Measurements from ENCODE around the gene PRDM2.
"Not testable (repeated sequence)": the region's sequence is repeated elsewhere in the genome, so short reads cannot be mapped to it uniquely, and the experiment has no call there.

Gene PRDM2

GRCh38 chr1:13677896-13678295, 22.1 kb upstream of the PRDM2 start (continued):
- no peak for TF ChIP-seq ZNF280D (tag by site-specific recombination; IDR thresholded peaks at IDR 0.05)

GRCh38 chr1:13679651-13680050, 20.3 kb upstream of the PRDM2 start:
- no peaks in the 10 kb centered on the region for H3K36me3 ChIP-seq (ENCODE audit: control insufficient read depth in 2 of 2, insufficient read depth in 1 of 2, low read length in 2 of 2)
- H3K27ac ChIP-seq (ENCODE audit: extremely low read depth, low read depth, low read length): no peak overlapping the region
- H3K4me3 ChIP-seq (ENCODE audit: low read depth, low read length): no peak overlapping the region
- ChIA-PET POLR2A (no interaction called here), CTCF (interaction anchor here (0.5 to 2.1 kb wide), 3 partner anchors 9 to 59 kb away, joined by 3 to 6 read pairs (median 4); no protein-coding TSS in a partner anchor)
- H3K4me1 ChIP-seq (ENCODE audit: control insufficient read depth, insufficient read depth, low read length): no peaks in the 10 kb centered on the region
- TF ChIP-seq ZNF830 (tag by site-specific recombination; IDR thresholded peaks at IDR 0.05; ENCODE audit: low read depth) (no peak), MEIS1 (CRISPR knock-in tag; IDR thresholded peaks at IDR 0.05; ENCODE audit: borderline replicate concordance) (no peak), ZNF335 (tag by site-specific recombination; conservative IDR thresholded peaks at IDR 0.05) (no peak), ZSCAN4 (tag by site-specific recombination; IDR thresholded peaks at IDR 0.05) (no peak)
- H3K9me3 ChIP-seq (ENCODE audit: control insufficient read depth, insufficient read depth, low read depth, low read length): no peaks in the 10 kb centered on the region

GRCh38 chr1:13680609-13681008, 19.4 kb upstream of the PRDM2 start:
- H3K4me1 ChIP-seq (ENCODE audit: control insufficient read depth, insufficient read depth, low read length); POLR2A ChIA-PET; H3K9me3 ChIP-seq (ENCODE audit: control insufficient read depth, insufficient read depth, low read depth, low read length); H3K4me3 ChIP-seq (ENCODE audit: low read depth, low read length); CTCF ChIA-PET; H3K27ac ChIP-seq (ENCODE audit: extremely low read depth, low read depth, low read length); H3K36me3 ChIP-seq (ENCODE audit: control insufficient read depth in 2 of 2, insufficient read depth in 1 of 2, low read length in 2 of 2): not testable (repeated sequence)

- ChIA-PET CTCF (no interaction called here), POLR2A (no interaction called here)
- Histone ChIP-seq H3K36me3 (ENCODE audit: control insufficient read depth in 2 of 2, insufficient read depth in 1 of 2, low read length in 2 of 2) (no peaks in the 10 kb centered on the region), H3K4me3 (ENCODE audit: low read depth, low read length) (no peak overlapping the region), H3K4me1 (ENCODE audit: control insufficient read depth, insufficient read depth, low read length) (no peaks in the 10 kb centered on the region), H3K27ac (ENCODE audit: extremely low read depth, low read depth, low read length) (no peak overlapping the region), H3K9me3 (ENCODE audit: control insufficient read depth, insufficient read depth, low read depth, low read length) (no peaks in the 10 kb centered on the region)
- TF ChIP-seq ZNF549 (tag by site-specific recombination; IDR thresholded peaks at IDR 0.05) (no peak), SETDB1 (IDR thresholded peaks at IDR 0.05; ENCODE audit: insufficient read length, low read length) (no peak), ZNF76 (tag by site-specific recombination; IDR thresholded peaks at IDR 0.05; ENCODE audit: borderline replicate concordance, low read depth) (no peak), ZNF48 (tag by site-specific recombination; IDR thresholded peaks at IDR 0.05) (no peak), KLF7 (tag by site-specific recombination; IDR thresholded peaks at IDR 0.05; ENCODE audit: borderline replicate concordance) (no peak), TRIM28 (IDR thresholded peaks at IDR 0.05; ENCODE audit: borderline replicate concordance, low read length) (no peak), ZNF776 (tag by site-specific recombination; IDR thresholded peaks at IDR 0.05; ENCODE audit: borderline replicate concordance) (no peak), ZNF280D (tag by site-specific recombination; IDR thresholded peaks at IDR 0.05) (no peak), HIC1 (tag by site-specific recombination; IDR thresholded peaks at IDR 0.05) (no peak), ZSCAN4 (tag by site-specific recombination; IDR thresholded peaks at IDR 0.05) (no peak), ZNF112 (tag by site-specific recombination; IDR thresholded peaks at IDR 0.05) (no peak), ZBTB17 (tag by site-specific recombination; IDR thresholded peaks at IDR 0.05) (peak; percentile 63), ZEB2 (tag by site-specific recombination; IDR thresholded peaks at IDR 0.05) (no peak), ZNF239 (tag by site-specific recombination; IDR thresholded peaks at IDR 0.05) (no peak)
Measured at GRCh38 chr1:13681921-13682320, 18.1 kb upstream of the PRDM2 start.

All from HEK293 (cell line).